Measurements from ENCODE around the gene COX10. TPM values are rescaled to one million over a fixed set of nuclear protein-coding genes. Genes with fewer than 3 reads are reported as not detected.

COX10 gene
- total RNA-seq: 20.2 TPM

DNA sequence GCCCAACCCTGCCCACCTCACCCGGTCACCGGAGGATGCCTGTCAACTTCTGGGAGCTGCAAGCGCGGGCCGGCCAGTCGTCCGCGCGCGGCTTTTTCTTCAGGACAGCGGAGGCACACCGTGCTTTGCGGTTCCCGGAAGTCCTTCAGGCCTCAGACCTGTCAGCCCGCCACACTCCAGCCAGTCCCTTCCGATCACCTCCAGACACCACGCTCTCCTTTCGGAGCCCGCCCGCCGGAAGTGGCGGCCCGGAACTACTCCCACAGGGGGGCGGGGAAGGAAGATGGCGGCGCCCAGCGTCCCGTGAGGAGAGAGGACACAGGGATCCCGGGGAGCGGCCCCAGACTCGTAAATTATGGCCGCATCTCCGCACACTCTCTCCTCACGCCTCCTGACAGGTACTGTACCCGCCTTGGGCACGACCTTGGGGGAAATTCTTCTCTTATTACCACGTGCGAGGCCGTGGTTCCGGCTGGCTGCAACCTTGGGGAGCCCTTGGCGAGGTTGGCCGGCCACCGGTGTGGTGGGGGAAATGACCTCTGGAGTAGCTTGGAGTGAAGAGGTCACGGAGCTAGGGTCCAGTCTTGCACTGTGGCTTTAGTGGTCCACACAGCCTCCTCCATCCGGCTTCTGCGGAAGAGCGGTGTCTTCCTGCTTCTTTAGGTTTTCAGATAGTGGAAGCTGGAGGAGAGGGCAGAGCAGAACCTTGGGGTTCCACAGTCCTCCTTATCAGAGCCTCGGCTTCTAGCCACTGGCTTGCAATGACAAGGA, at the start of gene COX10:
Gene COX10 (plus strand): TSS at position 254 of the 771 bp plus-strand sequence. CDS start 102 bp downstream, at position 356.

GRCh38 chr17:14236762-14237161, 167.5 kb downstream of the COX10 start, which contains the start of gene CDRT15:
TSS of gene CDRT15 (minus strand) at chr17:14236862. CDS start at chr17:14236833, 29 bp downstream.

Small RNA genes lying within 50 kb of the gene (small RNA-seq; reads per million reads assigned to genes)
- gene RF00090 (ENCODE audit: low replicate concordance): not detected

Other genes with a start within 250 kb of the COX10 start
- not detected for gene CDRT15, start 167.4 kb downstream of the COX10 start, total RNA-seq
- gene HS3ST3B1, start 231.6 kb downstream of the COX10 start, total RNA-seq: 33.6 TPM

All from metanephros (tissue), 2 donors.